ENCODE measurements around the gene GARIN5B. TPM values are rescaled to one million over a fixed set of nuclear protein-coding genes. Genes with fewer than 3 reads are reported as not detected.
A peak's percentile ranks its signal among the peaks of the same experiment; 100 is the strongest.

GARIN5B gene
- total RNA-seq, 1 experiment from 2014 or later, result not detected

- CTCF ChIA-PET, result interaction anchor here (1.0 kb wide), 1 partner anchor 120 kb away, joined by 3 read pairs; no protein-coding TSS in a partner anchor
- no peaks in the 10 kb centered on the region for H3K27me3 ChIP-seq (replicated peaks; ENCODE audit: insufficient read depth, low read depth, low read length, poor library complexity)
- H3K4me1 ChIP-seq (ENCODE audit: insufficient read depth, low read length, poor library complexity, severe bottlenecking), result peaks cover 19% of the 10 kb centered on the region
- intact Hi-C loops (cut with micrococcal nuclease; ENCODE audit: unreplicated experiment), result loop anchor here (10.0 kb wide), 1 partner anchor 79 kb away; no protein-coding TSS in a partner anchor
- DNase-seq (ENCODE audit: low spot score), result peak; percentile 73
- peaks cover 22% of the 10 kb centered on the region for H3K36me3 ChIP-seq (ENCODE audit: insufficient read depth, low read length, poor library complexity, severe bottlenecking)
- no TSS peak for BruUV-seq (replicated peaks)
- peak overlapping the region; percentile 98 for H3K4me3 ChIP-seq (ENCODE audit: low read depth, low read length, poor library complexity, severe bottlenecking)
- no peak for TF ChIP-seq EZH2 (IDR thresholded peaks at IDR 0.05; ENCODE audit: borderline replicate concordance, low read depth, low read length, poor library complexity, severe bottlenecking)
- TF ChIP-seq, protein P1, sequence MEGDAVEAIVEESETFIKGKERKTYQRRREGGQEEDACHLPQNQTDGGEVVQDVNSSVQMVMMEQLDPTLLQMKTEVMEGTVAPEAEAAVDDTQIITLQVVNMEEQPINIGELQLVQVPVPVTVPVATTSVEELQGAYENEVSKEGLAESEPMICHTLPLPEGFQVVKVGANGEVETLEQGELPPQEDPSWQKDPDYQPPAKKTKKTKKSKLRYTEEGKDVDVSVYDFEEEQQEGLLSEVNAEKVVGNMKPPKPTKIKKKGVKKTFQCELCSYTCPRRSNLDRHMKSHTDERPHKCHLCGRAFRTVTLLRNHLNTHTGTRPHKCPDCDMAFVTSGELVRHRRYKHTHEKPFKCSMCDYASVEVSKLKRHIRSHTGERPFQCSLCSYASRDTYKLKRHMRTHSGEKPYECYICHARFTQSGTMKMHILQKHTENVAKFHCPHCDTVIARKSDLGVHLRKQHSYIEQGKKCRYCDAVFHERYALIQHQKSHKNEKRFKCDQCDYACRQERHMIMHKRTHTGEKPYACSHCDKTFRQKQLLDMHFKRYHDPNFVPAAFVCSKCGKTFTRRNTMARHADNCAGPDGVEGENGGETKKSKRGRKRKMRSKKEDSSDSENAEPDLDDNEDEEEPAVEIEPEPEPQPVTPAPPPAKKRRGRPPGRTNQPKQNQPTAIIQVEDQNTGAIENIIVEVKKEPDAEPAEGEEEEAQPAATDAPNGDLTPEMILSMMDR (conservative IDR thresholded peaks at IDR 0.05; ENCODE audit: low read depth, low read length), result 0 out of 2 replicates have a peak, but pooled peaks have one; percentile 19
- POLR2A ChIA-PET (ENCODE audit: low non-redundant PET), result interaction anchor here (0.5 kb wide), 1 partner anchor 76 kb away, joined by 3 read pairs; no protein-coding TSS in a partner anchor
- no peaks in the 10 kb centered on the region for H3K9me3 ChIP-seq (ENCODE audit: low read depth, low read length, poor library complexity, severe bottlenecking)
- H3K27ac ChIP-seq (ENCODE audit: low read depth, low read length, poor library complexity, severe bottlenecking), result peak overlapping the region; percentile 88
Measured at GRCh38 chr19:55383279-55384130, 20.4 kb upstream of the GARIN5B start.

DNA sequence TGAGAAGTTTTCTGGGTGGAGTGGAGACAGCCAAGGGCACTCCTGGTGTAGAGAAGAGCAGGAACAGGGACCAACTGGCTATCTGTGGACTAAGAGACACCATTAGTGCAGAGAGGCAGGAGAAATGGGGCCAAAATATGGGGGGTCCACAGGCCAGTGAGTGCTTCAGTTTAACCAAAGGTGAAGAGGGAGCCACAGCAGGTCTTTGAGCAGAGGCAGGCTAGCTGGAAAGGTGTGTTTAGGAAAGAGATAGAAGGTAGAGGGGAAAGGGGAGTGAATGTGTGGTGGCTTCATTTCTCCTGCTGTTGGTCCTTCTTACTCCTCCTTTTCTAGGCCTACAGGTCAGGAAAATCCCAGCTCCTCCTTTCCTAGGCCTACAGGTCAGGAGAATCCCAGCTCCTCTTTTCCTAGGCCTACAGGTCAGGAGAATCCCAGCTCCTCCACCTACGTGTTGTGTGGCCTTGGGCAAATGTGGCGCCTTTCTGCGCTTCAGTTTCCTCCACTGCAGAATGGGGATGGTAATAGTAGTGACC is 19.5 kb upstream of the GARIN5B start:
- H3K27ac ChIP-seq (ENCODE audit: low read depth, low read length, poor library complexity, severe bottlenecking), result no peak overlapping the region
- intact Hi-C loops (cut with micrococcal nuclease; ENCODE audit: unreplicated experiment), result loop anchor here (10.0 kb wide), 1 partner anchor 78 kb away; no protein-coding TSS in a partner anchor
- H3K4me3 ChIP-seq (ENCODE audit: low read depth, low read length, poor library complexity, severe bottlenecking), result no peak overlapping the region
- H3K9me3 ChIP-seq (ENCODE audit: low read depth, low read length, poor library complexity, severe bottlenecking), result no peaks in the 10 kb centered on the region
- H3K4me1 ChIP-seq (ENCODE audit: insufficient read depth, low read length, poor library complexity, severe bottlenecking), result peaks cover 14% of the 10 kb centered on the region
- no peak for DNase-seq (ENCODE audit: low spot score)
- CTCF ChIA-PET, result no interaction called here
- TF ChIP-seq, protein P1 (conservative IDR thresholded peaks at IDR 0.05; ENCODE audit: low read depth, low read length), result no peak
- TF ChIP-seq EZH2 (IDR thresholded peaks at IDR 0.05; ENCODE audit: borderline replicate concordance, low read depth, low read length, poor library complexity, severe bottlenecking), result no peak
- no TSS peak for BruUV-seq (replicated peaks)
- H3K27me3 ChIP-seq (replicated peaks; ENCODE audit: insufficient read depth, low read depth, low read length, poor library complexity), result no peaks in the 10 kb centered on the region
- POLR2A ChIA-PET (ENCODE audit: low non-redundant PET), result no interaction called here
- peaks cover 13% of the 10 kb centered on the region for H3K36me3 ChIP-seq (ENCODE audit: insufficient read depth, low read length, poor library complexity, severe bottlenecking)

DNA sequence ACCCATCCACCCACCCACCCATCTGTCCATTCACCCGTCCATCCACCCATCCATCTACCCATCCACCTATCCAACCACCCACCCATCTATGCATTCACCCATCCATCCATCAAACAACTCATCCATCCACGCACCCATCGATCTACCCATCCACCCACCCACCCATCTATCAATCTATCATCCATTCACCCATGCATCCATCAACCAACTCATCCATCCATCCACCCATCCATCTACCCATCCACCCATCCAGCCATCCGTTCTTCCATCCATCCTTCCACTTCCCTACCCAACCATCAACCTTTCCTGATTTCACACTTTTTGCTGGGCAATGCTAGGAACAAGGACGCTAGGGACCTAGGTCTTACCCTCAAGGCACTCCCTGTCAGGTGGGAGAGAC is 19.0 kb upstream of the GARIN5B start:
- Histone ChIP-seq H3K27ac (ENCODE audit: low read depth, low read length, poor library complexity, severe bottlenecking) (no peak overlapping the region), H3K4me1 (ENCODE audit: insufficient read depth, low read length, poor library complexity, severe bottlenecking) (peaks cover 10% of the 10 kb centered on the region), H3K4me3 (ENCODE audit: low read depth, low read length, poor library complexity, severe bottlenecking) (no peak overlapping the region), H3K36me3 (ENCODE audit: insufficient read depth, low read length, poor library complexity, severe bottlenecking) (peaks cover 7% of the 10 kb centered on the region), H3K9me3 (ENCODE audit: low read depth, low read length, poor library complexity, severe bottlenecking) (no peaks in the 10 kb centered on the region), H3K27me3 (replicated peaks; ENCODE audit: insufficient read depth, low read depth, low read length, poor library complexity) (no peaks in the 10 kb centered on the region)
- TF ChIP-seq, protein P1 (conservative IDR thresholded peaks at IDR 0.05; ENCODE audit: low read depth, low read length), result no peak
- no peak for TF ChIP-seq EZH2 (IDR thresholded peaks at IDR 0.05; ENCODE audit: borderline replicate concordance, low read depth, low read length, poor library complexity, severe bottlenecking)
- ChIA-PET POLR2A (ENCODE audit: low non-redundant PET) (no interaction called here), CTCF (no interaction called here)
- BruUV-seq (replicated peaks), result no TSS peak
- DNase-seq (ENCODE audit: low spot score), result no peak
- intact Hi-C loops (cut with micrococcal nuclease; ENCODE audit: unreplicated experiment), result loop anchor here (10.0 kb wide), 1 partner anchor 77 kb away; no protein-coding TSS in a partner anchor
